GM12878 (cell line): ENCODE data around the gene HES7. TPM values are rescaled to one million over a fixed set of nuclear protein-coding genes. Genes with fewer than 3 reads are reported as not detected.

ENCODE experiments used
- BMI1 ChIP-seq: fragments of 450-650 bp; IDR thresholded peaks from 2 replicates; pipeline ENCODE4 v1.6.1; 2016; ENCODE audit warnings: mild to moderate bottlenecking, moderate library complexity, borderline replicate concordance
- MTA3 ChIP-seq: IDR thresholded peaks from 2 replicates; pipeline ENCODE4 v1.6.1; 2012; ENCODE audit warnings: low read length, inconsistent platforms, borderline replicate concordance
- PML ChIP-seq: IDR thresholded peaks from 2 replicates; pipeline ENCODE4 v1.6.1; 2012; ENCODE audit warnings: low read length, inconsistent platforms
- RAD51 ChIP-seq: fragments of 450-650 bp; IDR thresholded peaks from 2 replicates; pipeline ENCODE4 v1.6.1; 2016; ENCODE audit warnings: moderate library complexity, mild to moderate bottlenecking, inconsistent platforms
- RB1 ChIP-seq: fragments of 450-650 bp; formaldehyde crosslinking; IDR thresholded peaks from 2 replicates; pipeline ENCODE4 v1.6.1; 2017; ENCODE audit warnings: mild to moderate bottlenecking, borderline replicate concordance
- ZNF207 ChIP-seq: fragments of 450-650 bp; IDR thresholded peaks from 2 replicates; pipeline ENCODE4 v1.6.1; 2014; ENCODE audit warnings: antibody characterized with exemption, mild to moderate bottlenecking, borderline replicate concordance
- polyA plus RNA-seq, 11 experiments: library from polyadenylated mRNA; depleted of rRNA in 4 of 11; unstranded in 6 of 11; stranded (reverse) in 5 of 11; fragments of >200 nt; fragmentation: Nextera tagmentation in 4 of 11; fragmentation: Illumina TruSeq in 1 of 11; extraction: Ambion mirVana in 4 of 11; extraction: Trizol in 1 of 11; gene quantifications; 1 replicate in 1 of 11; 2 replicates in 10 of 11; pipeline versions ENCODE4 v1.2.1 to v1.2.3, GENCODE V29; 2011 to 2016; ENCODE audit warnings: inconsistent platforms in 2 of 11, missing spikeins in 2 of 11, low read depth in 1 of 11
- total RNA-seq, 4 experiments: library from RNA; depleted of rRNA in 3 of 4; stranded (reverse); fragments of >200 nt in 3 of 4; fragmentation: Illumina TruSeq in 1 of 4; extraction: Trizol in 1 of 4; gene quantifications; 2 replicates each; pipeline versions ENCODE4 v1.2.1 to v1.2.3, GENCODE V29; 2013 to 2021
- TF ChIP-seq, protein P1 (sequence below): fragments of 450-650 bp; IDR thresholded peaks from 2 replicates; pipeline ENCODE4 v1.6.1; 2018; ENCODE audit warnings: borderline replicate concordance, mild to moderate bottlenecking; ENCODE audit not compliant: partially characterized antibody
- TF ChIP-seq, protein P2 (sequence below): fragments of 150-350 bp; IDR thresholded peaks from 2 replicates; pipeline ENCODE4 v1.6.1; 2014; ENCODE audit warnings: mild to moderate bottlenecking, low read depth, low read length
- TF ChIP-seq, protein P3 (sequence below): fragments of 450-650 bp; IDR thresholded peaks from 2 replicates; pipeline ENCODE4 v1.6.1; 2016; ENCODE audit warnings: mild to moderate bottlenecking, moderate library complexity, borderline replicate concordance

Gene HES7
- total and polyA plus RNA-seq, 10 of the 15 experiments (the other 5 are each of a cell fraction or from before 2014, with no cell fraction given), result 0.07 to 1.3 (median 0.63) TPM; not detected in 4

DNA sequence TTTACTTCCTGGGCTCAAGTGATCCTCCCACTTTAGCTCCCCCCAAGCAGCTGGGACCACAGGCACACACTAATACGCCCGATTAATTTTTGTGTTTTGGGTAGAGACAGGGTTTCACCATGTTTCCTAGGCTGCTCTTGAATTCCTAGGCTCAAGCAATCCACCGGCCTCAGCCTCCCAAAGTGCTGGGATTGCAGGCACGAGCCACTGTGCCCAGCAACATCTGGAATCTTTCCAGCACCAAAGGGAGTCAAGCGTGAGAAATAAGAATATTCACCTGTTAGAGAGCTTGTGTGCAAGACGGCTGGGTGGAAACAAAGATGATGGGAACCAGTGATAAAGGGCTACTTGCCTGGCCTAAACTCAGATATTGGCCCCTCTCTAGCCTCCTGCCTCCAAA, 22.2 kb downstream of the HES7 start (continued):
- TF ChIP-seq, protein P1, sequence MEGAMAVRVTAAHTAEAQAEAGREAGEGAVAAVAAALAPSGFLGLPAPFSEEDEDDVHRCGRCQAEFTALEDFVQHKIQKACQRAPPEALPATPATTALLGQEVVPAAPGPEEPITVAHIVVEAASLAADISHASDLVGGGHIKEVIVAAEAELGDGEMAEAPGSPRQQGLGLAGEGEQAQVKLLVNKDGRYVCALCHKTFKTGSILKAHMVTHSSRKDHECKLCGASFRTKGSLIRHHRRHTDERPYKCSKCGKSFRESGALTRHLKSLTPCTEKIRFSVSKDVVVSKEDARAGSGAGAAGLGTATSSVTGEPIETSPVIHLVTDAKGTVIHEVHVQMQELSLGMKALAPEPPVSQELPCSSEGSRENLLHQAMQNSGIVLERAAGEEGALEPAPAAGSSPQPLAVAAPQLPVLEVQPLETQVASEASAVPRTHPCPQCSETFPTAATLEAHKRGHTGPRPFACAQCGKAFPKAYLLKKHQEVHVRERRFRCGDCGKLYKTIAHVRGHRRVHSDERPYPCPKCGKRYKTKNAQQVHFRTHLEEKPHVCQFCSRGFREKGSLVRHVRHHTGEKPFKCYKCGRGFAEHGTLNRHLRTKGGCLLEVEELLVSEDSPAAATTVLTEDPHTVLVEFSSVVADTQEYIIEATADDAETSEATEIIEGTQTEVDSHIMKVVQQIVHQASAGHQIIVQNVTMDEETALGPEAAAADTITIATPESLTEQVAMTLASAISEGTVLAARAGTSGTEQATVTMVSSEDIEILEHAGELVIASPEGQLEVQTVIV, result no peak
- TF ChIP-seq BMI1, result no peak
- TF ChIP-seq, protein P2, sequence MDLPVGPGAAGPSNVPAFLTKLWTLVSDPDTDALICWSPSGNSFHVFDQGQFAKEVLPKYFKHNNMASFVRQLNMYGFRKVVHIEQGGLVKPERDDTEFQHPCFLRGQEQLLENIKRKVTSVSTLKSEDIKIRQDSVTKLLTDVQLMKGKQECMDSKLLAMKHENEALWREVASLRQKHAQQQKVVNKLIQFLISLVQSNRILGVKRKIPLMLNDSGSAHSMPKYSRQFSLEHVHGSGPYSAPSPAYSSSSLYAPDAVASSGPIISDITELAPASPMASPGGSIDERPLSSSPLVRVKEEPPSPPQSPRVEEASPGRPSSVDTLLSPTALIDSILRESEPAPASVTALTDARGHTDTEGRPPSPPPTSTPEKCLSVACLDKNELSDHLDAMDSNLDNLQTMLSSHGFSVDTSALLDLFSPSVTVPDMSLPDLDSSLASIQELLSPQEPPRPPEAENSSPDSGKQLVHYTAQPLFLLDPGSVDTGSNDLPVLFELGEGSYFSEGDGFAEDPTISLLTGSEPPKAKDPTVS, result no peak
- TF ChIP-seq RB1, result no peak
- no peak for TF ChIP-seq RAD51
- no peak for TF ChIP-seq MTA3
- TF ChIP-seq PML, result no peak
- TF ChIP-seq, protein P3, sequence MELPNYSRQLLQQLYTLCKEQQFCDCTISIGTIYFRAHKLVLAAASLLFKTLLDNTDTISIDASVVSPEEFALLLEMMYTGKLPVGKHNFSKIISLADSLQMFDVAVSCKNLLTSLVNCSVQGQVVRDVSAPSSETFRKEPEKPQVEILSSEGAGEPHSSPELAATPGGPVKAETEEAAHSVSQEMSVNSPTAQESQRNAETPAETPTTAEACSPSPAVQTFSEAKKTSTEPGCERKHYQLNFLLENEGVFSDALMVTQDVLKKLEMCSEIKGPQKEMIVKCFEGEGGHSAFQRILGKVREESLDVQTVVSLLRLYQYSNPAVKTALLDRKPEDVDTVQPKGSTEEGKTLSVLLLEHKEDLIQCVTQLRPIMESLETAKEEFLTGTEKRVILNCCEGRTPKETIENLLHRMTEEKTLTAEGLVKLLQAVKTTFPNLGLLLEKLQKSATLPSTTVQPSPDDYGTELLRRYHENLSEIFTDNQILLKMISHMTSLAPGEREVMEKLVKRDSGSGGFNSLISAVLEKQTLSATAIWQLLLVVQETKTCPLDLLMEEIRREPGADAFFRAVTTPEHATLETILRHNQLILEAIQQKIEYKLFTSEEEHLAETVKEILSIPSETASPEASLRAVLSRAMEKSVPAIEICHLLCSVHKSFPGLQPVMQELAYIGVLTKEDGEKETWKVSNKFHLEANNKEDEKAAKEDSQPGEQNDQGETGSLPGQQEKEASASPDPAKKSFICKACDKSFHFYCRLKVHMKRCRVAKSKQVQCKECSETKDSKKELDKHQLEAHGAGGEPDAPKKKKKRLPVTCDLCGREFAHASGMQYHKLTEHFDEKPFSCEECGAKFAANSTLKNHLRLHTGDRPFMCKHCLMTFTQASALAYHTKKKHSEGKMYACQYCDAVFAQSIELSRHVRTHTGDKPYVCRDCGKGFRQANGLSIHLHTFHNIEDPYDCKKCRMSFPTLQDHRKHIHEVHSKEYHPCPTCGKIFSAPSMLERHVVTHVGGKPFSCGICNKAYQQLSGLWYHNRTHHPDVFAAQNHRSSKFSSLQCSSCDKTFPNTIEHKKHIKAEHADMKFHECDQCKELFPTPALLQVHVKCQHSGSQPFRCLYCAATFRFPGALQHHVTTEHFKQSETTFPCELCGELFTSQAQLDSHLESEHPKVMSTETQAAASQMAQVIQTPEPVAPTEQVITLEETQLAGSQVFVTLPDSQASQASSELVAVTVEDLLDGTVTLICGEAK, result no peak
- no peak for TF ChIP-seq ZNF207
